Head of caudate nucleus (tissue), 42 donors: ENCODE data around the gene MYL12B.
"Not testable (repeated sequence)": the region's sequence is repeated elsewhere in the genome, so short reads cannot be mapped to it uniquely, and the experiment has no call there.

ENCODE experiments used
- DNase-seq, 42 donors: peaks; one replicate each; pipeline versions ENCODE4 v3.0.0 to v3.0.0-alpha.2; 2020 to 2021; ENCODE audit warnings: mixed read lengths in 7 of 42
- intact Hi-C: fragments of 100-400 bp; cut with DNase I; formaldehyde crosslinking; loops from one replicate; pipeline ENCODE4 v1.15.0; 2022

MYL12B gene

DNA sequence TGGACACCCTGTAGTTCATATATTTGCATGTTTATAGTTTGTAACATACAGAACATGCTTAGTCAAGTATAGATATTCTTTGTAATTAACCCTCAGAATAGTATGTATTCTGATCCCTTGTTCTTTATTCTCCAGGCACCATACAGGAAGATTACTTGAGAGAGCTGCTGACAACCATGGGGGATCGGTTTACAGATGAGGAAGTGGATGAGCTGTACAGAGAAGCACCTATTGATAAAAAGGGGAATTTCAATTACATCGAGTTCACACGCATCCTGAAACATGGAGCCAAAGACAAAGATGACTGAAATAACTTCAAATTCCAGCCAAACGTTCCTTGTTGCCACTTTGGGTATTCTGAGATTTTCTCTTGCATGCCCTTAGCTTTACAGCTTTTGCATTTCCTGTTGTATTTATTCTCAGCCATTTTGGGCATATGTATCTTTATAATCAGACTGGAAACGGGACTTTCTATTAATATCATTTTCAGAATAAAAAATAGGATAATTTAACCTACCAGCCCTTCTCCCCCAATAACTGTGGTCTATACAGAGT, 6.2 kb upstream of the MYL12B start:
- intact Hi-C loops: no loop called here
- no peak for DNase-seq

DNA sequence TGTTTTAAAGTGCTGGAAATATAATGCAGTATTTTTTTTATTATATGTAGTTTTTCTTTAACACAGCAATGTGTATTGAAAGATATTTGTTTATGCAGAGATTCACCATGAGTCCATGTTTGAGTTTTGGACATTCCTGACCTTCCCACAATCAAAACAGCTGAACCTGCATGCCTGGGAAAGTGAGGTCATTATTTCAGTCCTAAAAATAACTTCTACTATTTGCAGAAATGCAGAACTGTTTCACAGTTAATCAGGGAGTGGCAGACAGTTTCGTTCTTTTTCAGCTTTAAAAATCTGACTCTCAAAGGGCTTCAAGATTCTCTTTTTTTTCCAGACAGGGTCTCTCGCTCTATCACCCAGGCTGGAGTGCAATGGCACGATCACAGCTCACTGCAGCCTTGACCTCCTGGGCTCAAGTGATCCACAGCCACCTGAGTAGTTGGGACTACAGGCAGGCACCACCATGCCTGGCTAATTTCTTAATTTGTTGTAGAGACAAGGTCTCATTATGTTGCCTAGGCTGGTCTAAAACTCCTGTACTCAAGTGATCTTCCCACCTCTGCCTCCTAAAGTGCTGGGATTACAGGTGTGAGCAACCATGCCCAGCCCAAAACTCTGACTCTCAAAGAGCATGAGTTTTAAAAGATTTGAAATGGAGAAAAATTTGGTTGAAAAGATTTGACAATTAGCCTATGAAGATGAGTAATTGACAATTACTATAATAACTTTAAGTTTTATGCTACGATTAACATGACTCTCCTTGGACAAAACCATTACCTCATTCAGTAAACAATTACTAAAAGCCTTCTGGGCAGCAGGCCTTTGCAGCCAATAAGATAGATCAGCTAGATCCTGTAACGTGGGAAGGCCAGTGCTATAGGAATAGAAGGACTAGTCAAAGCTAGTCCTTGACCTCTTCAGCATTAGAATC, 5.0 kb upstream of the MYL12B start:
- intact Hi-C loops: no loop called here
- DNase-seq: no peak

DNA sequence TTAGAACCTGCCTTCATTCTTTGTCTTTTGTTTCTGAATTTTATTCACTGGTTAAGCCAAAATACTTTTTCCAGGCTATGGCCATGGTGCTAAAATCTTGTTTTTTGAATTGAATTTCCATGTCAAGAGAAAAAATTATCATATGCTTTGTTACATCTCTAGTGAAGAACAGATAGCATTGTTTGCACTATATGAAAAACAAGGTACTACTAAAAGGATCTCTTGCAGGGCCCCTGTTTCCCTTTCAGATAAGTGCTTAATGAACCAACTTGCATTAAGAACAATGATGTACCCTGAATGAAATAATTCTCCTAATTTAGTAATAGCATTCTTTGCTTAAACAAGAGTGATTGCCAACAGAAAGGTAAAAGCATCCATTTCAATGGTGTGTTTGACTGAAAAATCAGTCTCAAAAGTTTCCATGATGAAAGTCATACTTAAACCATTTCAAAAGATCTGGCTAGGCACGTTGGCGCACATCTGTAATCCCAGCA, 4.3 kb upstream of the MYL12B start:
- intact Hi-C loops: no loop called here
- DNase-seq: no peak

DNA sequence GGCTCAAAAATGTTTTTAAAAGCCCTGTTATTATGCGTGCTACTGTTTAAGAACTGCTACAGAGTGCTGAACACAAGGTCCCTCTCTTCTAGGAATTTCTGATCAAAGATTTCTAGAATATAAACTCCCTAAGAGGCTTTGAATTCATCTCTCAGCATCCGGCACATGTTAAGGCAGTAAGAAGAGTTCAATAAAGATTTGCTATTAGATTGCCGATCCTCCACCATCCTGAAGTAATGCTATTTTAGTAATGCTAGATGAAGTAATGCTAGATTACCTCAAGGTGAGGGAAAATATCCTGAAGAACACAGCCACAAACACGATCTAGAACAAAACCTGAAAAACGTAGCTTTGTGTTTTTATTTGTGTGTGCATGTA, 949 bp upstream of the MYL12B start:
- intact Hi-C loops: no loop called here

DNA sequence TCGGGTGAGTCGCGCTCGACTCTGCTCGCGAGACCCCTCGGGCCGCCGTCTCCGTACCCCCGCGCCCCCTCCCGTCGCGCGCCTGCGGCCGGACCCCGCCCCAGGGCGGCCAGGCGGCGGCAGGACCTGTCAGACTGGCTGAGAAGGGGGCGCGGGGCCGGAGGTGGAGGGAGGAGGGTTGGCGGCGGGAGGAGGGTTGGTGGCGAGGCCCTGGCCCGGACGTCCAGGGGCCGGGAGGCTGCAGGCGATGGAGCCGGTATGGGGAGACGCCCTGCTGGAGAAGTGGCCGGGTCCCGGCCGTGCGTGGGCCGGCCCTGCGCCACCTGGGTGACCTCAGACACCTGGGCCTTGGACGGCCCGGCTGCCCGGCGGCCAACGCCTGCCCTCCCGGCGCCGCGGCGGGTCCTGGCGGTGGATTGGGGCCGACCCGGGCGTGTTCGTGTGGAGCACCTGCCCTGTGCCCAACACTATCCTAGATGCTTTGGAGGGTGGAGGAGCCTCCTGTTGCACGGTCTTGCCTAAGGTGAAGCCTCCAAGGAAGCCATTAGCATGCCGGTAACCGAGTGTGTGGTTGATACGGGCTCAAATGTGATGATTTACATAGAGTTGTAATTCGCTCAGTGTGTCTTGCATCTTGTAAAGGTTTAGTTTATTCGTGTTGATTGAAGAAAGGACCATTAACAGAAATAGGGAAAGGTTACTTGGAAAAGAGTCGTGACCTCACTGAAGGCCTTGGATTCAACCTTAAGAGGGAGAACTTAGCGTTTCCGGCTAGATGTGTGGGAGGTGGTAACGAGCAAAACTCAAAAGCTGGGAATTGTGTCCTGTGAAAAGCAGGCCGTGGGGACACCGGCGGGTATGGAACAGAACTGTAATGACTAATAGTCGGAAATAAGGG, 550 bp downstream of the MYL12B start:
- peak in 9 of 42 donors; percentile 8 to 34 (median 18) for DNase-seq
- intact Hi-C loops: no loop called here

More for the DNA sequence above, 949 bp upstream of the MYL12B start:
- DNase-seq: no peak

DNA sequence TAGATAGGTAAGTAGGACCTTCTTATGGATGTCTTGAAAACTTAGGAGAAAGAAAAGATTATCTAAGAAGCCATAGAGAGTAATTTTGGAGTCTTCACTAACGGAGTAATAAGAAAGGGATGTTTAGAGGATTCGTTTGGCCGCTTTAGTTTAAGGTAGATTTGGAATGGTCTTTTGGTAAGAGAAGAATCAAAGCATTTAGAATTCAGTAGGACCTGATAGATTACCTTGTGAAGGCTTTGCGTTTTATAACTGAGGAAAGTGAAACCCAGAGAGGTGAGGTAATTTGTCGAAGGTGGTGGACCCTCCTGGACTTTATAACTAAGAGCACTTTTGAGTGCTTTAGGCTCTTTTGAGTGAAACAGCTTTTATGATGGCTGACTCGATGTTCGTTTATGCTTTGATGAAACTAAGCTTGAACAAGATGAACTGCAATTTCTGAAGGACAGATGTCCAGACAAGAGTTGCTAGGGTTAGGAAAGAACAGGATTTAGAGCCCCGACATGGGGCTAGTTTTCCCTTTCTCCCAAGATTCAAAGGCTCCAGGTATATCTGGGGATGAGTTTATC, 1.3 kb downstream of the MYL12B start:
- intact Hi-C loops: no loop called here

DNA sequence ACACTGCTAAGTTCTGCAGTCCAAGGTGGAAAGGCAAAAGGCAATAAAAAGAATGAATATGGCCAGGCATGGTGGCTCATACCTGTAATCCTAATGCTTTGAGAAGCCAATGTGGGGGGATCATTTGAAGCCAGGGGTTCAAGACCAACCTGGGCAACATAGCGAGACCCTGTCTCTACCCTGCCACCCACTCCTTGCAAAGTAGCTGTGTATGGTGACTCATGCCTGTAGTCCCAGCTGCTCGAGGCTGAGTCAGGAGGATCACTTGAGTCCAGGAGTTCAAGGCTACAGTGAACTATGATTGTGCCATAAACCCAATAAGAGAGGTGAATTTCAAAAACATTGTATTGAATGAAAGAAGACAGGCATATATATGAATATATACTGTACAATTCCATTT, 2.4 kb downstream of the MYL12B start:
- intact Hi-C loops: no loop called here
- no peak for DNase-seq

More for the DNA sequence above, 1.3 kb downstream of the MYL12B start:
- no peak for DNase-seq

DNA sequence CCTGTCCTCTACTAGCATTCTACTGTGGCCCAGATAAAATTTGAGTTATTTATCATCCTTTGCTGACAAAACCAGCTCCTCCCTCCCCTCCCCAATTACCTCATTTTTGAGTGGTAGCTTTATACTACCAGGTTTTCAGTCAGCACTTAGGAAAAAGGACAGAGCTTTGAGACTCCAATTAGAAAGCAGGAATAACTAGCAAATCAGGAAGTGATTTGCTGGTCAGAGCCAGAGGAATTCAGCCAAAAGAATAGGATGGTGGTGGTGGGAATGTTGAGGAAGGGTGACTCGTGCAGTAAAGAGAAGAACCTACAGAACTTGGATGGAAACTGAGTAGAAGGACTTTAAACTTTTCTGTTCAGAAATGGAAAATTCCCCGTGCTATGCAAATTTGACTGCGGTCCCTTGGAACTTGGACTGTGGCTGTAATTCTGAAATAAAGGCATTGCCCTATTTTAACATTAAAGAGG, 3.7 kb downstream of the MYL12B start:
- DNase-seq: no peak
- intact Hi-C loops: no loop called here

DNA sequence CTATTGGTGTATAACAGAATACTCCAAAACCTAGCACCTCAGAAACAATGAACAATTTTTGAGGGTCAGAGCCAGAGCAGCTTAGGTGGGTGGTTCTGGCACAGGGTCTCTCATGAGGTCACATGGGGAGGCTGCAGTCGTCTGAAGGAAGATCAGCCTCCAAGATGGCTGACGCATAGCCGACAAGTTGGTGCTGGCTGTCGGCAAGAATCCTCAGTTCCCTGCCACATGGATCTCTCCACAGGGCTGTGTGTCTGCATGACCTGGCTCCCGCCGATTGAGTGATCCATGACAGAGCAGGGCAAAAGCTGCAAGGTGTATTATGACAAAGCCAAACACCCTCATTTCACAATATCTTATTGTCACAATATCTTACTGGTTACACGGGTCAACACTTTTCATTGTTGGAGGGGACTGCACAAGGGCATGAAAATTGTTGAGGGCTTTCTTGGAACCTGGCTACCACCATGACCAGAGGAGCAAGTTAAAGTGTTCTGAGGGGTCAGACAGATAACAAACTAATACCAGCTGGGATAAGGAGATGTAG, 4.2 kb downstream of the MYL12B start:
- intact Hi-C loops: no loop called here
- DNase-seq: no peak

DNA sequence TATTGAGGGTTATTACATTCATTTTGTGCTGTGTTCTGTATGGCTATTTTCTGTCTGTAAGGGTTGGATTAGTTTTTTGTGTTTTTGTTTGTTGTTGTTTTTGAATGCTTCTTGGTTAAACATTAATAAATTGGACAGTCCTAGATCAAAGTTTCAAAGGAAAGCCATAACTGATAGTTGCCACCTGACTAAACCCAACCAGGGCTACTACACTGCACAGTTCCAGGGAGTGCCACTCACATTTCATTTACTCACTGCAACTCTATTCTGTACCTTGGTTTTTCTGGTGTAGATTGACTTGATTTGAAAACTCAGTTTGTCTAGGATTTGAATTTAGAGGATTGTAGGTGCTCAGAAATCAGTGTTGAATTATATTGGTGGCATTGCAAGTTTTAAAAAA, 6.4 kb downstream of the MYL12B start:
- intact Hi-C loops: no loop called here

DNA sequence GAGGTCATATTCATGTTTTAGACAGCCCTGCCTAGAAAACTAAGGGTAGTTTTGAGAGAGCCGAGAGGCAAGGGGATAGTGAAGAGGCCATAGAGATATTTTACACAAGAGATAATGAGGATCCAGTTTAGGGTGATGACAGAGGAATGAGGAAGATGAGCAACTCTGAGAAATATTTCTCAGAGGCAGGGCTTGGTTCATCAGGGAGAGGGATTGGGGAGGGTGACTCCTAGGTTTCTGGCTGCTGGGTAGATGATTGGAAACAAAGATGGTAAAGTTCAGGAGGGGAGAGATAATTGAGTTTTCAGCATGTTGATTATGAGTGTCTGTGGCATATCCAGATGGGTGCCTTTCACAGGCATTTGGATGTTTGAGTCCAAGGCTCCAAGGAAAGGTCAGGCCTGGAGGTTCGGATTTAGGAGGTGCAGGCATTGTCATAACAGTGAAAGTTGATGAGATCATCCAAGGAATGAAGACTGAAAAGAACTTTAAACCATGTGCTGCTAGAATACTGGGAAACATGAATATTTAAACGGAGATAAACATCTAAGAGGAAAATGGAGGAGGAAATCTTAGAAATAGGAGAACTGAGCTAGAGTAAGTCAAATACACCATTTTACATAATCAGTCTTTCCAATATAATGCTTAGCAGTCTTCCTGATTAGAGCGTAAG, 7.4 kb downstream of the MYL12B start:
- DNase-seq: no peak
- intact Hi-C loops: no loop called here

More for the DNA sequence above, 6.4 kb downstream of the MYL12B start:
- no peak for DNase-seq

DNA sequence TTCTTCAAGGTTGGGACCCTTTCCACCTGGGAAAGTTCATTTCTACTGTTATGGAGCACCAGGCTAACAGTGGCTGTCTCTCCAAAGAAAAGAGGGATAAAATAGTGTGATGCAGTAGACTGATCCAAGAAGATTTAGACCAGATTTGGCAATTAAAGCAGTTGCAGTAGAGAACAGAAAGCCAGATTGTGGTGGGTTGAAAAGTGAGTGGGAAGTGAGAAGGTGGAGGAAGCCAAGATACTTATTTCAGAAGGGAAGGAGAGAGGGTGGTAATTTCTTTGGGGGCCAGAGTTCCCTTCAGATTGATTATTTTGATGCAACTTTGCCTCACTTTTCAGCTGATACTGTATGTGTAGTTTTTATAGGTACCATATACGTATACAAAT, 8.0 kb downstream of the MYL12B start:
- DNase-seq: no peak
- intact Hi-C loops: no loop called here

DNA sequence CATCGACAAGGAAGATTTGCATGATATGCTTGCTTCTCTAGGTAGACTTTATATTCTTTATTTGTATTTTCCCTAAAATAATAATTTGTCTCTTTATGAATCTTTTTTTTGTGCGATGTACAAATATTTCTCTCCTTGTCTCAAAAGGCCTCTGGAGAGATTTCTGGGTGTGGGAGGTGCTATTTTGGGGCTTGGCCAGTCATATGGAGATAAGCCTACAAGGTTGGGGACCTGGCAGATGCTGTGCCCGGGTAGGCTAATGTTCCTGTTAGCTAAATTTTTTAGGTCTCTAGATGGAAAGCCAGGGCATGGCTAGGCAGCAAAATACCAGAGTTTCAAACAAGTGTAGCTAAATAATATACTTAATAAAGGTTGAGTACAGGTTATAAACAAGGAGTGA, 11.1 kb downstream of the MYL12B start:
- no peak for DNase-seq
- intact Hi-C loops: no loop called here

DNA sequence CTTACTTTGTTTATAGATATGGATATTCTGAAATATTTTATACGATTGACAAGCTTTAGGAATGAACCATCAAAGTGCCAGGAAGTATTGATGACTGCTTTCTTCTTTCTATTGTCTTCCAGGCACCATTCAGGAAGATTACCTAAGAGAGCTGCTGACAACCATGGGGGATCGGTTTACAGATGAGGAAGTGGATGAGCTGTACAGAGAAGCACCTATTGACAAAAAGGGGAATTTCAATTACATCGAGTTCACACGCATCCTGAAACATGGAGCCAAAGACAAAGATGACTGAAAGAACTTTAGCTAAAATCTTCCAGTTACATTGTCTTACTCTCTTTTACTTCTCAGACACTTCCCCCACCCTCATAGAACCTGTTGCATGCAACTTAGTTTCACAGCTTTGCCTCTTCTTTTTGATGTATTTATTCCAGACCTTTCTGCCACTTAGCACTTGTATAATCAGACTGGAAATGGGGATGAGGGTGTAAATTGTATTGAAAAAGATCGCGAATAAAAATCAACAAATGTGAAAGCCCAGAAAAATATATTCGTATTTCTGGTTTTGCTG, 15.8 kb downstream of the MYL12B start:
- intact Hi-C loops, DNase-seq: not testable (repeated sequence)

DNA sequence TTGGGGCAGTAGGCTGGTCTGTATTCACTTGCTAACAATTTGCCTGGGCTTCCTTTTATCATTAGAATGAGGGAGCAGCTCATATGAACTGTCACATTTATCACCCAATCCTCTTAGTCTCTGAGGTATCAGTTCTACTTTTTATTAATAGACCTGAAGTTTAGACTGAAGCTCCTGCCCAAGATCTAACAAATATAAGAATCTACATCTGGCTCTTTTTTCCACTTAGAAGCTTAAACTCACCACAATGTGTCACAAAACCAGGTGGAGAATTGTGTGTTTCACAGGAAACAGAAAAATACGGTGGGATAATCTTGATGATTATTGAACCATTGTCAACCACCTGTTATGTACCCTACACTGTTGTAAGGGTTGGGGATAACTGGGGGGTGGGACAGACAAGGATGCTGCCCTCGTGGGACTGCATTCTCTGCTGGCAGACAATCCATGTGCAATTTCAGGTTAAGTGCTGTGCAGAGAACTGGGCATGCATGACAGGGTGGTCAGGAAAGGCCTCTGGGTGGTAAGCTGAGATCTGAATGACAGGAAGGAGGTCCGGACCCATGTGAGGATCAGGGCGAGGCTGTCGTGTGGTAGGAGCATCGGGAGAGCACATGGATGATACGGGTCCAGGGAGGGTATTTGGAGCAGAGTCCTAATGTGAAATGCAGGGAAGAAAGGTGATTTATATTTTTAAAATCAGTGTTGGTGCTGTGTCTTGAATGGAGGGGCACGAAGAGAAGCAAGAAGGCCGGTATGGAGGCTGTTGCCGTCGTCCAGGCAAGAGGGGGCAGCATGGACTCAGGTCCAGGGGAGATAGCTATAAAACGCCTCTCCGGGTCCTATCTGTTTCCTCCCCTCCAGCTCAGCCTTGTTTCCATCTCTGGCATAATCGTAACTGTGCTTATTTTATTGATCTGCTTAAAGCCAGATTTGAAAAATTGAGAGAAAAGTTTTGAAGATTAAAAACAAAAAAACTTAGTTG, 17.6 kb downstream of the MYL12B start:
- DNase-seq: no peak
- intact Hi-C loops: loop anchor here (5.0 kb wide), 2 partner anchors 173 to 388 kb away; partner anchors contain the start of gene TGIF1
